AG20443 (cell line): ENCODE results near the gene TTC3.
"Not testable (repeated sequence)": the region's sequence is repeated elsewhere in the genome, so short reads cannot be mapped to it uniquely, and the experiment has no call there.

ENCODE experiments used
- DNase-seq: peaks from one replicate; pipeline ENCODE4 v3.0.0; 2012; ENCODE audit warnings: low spot score, mixed read lengths

TTC3 gene

DNA sequence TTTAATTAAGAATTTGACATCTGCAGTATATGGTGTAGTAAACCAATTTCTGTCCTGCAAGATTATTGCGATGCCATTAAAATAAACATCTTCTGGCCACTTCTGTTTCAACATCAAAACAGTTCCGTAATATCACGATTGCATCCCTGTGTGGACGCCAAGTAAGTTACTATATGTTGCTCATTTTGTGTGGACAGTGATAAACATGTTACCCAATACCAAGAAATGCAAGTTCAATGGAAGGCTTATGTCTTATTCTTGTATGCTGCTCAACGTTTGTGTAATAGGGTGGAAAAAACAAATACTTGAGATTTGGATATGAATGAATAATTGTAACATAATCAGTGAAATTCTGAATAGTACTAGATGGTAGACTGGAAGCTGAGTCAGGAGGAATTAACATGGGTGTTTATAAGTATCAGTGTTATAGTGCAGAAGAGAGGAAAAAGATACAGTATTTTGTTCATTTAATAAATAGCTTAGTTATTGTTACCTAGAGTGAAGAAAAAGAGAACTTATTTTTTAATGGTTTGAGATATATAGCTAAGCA is 15.2 kb downstream of the TTC3 start:
- DNase-seq: no peak

DNA sequence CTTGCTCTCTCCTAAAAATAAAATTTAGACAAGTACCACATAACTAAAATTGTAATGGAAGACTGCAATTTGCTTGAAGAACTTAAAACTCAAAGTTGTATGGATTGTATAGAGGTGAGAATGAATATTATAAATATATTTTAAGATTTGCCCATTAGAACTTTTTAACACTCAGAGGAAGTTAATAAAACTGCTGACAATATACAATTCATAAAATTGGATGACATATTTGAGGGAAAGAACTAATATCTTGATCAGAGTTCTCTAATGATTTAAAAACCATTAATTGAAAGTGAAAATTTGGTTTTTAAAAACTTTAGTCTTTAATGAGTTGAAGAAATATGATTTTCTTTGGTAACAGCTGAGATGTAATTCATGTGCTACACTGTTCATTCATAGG is 20.9 kb downstream of the TTC3 start:
- DNase-seq: no peak

DNA sequence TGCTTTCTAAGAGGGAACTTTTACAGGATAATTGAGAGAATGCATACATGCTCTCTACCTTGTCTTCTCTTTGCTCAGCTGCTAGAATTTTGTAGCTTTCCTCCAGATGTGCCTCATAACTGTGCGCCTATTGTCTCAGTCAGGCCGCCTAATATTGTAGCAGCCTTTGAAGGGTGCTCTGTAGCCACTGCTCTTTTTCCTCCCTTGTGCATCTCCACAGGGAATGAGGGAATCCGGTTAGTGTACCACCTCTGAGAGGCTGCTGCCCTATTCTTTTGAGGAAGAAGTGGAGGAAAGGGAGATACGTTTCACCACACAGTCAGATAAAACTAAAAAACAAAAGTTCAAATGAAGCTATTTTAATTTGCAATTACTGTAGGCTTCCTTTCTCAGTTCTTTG is 22.8 kb downstream of the TTC3 start:
- no peak for DNase-seq

DNA sequence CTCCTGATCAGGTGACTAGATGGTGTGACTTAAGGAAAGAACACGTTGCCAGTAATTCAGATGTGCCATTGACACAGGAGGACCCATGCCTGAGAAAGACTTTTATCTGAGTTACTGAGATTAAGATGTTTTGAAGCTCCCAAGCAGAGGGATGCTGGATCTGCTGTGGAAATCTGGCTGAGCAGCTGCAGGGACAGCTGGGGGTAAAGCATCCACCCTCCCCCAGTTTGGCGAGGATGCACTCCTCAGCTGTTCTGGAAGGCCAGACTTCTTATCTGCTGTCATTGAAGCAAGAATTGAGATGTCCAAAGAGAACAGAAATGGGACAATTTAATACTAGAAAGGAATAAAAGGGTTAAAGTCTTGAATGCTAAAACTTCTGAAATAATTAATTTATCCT is 25.7 kb downstream of the TTC3 start:
- DNase-seq: no peak

GRCh38 chr21:37100316-37100715 is 27.3 kb downstream of the TTC3 start:
- DNase-seq: no peak

DNA sequence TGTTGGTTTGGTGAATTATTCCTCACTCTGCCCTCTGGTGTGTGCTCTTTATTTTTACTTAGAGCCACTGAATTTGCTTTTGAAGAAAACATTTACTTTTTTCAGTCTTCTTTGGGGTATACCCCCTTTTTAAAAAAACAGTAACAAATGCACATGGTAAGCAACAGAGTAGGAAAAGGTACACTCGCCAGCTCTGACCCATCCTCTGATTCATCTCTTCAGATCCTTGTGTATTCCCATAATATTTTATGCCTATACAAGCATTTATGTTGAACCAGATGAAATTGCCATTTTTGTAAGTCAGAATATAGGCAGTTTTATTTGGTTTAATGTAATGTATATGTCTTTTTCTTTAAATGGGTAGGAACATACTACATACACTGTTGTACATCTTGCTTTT is 28.3 kb downstream of the TTC3 start:
- DNase-seq: no peak

DNA sequence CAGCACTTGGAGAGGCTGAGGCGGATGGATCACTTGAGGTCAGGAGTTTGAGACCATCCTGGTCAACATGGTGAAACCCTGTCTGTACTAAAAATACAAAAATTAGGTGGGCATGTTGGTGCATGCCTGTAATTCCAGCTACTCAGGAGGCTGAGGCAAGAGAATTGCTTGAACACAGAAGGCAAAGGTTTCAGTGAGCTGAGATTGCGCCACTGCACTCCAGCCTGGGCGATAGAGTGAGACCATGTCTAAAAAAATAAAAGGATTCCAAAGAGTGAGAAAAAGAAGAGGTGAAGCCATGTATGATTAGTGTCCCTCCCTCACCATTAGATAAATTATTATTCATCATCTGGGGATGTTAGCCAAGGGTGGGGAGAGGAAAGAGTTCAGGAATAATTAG is 29.7 kb downstream of the TTC3 start:
- DNase-seq: not testable (repeated sequence)

DNA sequence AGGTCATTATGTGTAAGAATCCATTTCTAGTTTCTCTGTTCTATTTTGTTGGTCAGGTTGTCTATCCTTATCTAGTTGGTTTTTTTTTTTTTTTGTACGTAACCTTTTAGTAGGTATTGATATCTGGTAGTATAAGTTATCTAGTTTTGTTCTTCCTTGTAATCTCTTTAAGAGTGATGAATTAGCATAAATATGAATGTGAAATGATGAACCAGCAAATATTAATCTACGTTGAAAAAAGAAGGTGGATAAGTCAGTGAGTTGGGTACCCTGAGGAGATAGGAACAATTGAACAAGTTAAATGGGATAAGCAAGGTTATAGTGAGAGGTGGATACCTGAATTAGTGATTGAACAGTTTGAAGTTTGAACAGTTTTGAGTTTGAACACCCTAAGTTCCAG is 33.9 kb downstream of the TTC3 start:
- no peak for DNase-seq

DNA sequence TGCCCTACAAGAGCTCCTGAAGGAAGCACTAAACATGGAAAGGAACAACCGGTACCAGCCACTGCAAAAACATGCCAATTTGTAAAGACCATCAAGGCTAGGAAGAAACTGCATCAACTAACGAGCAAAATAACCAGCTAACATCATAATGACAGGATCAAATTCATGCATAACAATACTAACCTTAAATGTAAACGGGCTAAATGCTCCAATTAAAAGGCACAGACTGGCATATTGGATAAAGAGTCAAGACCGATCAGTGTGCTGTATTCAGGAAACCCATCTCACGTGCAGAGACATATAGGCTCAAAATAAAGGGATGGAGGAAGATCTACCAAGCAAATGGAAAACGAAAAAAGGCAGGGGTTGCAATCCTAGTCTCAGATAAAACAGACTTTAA is 38.0 kb downstream of the TTC3 start:
- not testable (repeated sequence) for DNase-seq

GRCh38 chr21:37114301-37114700 is 41.2 kb downstream of the TTC3 start:
- not testable (repeated sequence) for DNase-seq

GRCh38 chr21:37116459-37116858 is 43.4 kb downstream of the TTC3 start:
- DNase-seq: not testable (repeated sequence)

GRCh38 chr21:37117204-37117603 is 44.1 kb downstream of the TTC3 start:
- no peak for DNase-seq

- no peak for DNase-seq
Observed at GRCh38 chr21:37118187-37118826, 45.3 kb downstream of the TTC3 start.

DNA sequence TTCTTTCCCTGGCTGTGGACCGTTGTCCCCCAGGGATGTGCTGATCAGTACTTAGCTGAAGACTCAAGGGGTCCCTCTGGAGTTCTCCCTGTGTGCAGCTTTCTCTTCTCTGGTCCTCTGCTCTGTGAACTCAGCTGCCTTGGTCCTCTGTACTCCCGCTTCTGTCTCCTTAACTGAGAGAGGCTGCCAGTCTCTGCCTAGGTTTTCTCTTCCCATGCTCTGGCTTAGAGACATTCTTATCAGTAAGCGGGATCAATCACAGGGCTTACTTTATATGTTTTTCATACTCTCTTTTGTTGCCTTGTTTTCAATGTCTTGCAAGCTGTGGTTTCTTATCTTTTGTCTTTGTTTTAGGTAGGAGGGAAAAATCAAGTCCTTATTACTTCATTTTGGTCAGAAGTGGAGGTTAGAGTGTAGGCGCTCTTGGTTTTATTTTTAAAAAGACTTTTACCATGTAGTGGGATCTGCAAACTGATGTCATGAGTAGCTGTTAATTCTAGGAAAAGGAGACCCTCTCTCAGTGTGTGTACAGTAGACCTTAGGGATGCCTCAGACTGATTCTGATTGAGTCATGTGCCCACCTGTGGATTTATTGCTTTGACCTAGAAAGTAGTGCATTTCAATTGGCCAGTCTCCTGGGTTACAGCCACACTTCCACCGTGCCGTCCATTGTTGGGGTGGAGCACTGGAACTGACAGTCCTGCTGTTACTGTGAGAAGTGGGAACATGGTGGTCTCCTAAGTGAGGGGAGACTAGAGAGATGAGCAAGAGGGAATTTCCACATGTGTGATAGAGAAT is 46.6 kb downstream of the TTC3 start:
- DNase-seq: no peak

- no peak for DNase-seq
Observed at GRCh38 chr21:37128076-37128475, 55.0 kb downstream of the TTC3 start.

DNA sequence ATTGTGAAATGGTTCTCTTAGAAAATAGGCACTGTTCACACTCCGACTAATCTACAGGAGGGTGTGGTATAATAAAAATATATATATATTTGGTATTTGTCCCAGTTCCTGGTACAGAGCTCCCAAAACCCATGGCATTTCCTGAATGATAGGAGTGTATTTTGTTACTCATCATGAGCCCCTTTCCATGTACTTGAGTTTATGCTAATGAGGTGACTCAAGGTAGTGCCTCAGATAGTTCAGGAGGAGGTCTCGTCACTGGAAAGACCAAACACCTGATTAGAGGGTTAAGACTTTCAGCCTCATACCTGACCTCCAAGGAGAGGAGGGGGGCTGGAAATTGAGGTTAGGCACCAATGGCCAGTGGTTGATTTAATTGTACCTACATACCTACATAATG is 57.9 kb downstream of the TTC3 start:
- no peak for DNase-seq

DNA sequence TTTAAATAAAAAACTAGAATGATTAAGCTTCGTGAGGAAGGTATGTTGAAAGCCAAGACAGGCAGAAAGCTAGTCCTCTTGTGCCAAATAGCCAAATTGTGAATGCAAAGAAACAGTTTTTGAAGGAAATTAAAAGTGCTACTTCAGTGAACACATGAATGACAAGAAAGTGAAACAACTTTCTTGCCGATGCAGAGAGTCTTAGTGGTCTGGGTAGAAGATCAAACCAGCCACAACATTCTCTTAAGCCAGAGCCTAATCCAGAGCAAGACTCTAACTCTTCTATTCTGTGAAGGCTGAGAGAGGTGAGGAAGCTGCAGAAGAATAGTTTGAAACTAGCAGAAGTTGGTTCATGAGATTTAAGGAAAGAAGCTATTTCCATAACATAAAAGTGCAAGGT is 63.2 kb downstream of the TTC3 start:
- DNase-seq: no peak

- DNase-seq: no peak
Observed at GRCh38 chr21:37136744-37137143, 63.7 kb downstream of the TTC3 start.

GRCh38 chr21:37139154-37139553 is 66.1 kb downstream of the TTC3 start:
- no peak for DNase-seq

- peak; percentile 21 for DNase-seq
Observed at GRCh38 chr21:37139902-37140301, 66.8 kb downstream of the TTC3 start.

DNA sequence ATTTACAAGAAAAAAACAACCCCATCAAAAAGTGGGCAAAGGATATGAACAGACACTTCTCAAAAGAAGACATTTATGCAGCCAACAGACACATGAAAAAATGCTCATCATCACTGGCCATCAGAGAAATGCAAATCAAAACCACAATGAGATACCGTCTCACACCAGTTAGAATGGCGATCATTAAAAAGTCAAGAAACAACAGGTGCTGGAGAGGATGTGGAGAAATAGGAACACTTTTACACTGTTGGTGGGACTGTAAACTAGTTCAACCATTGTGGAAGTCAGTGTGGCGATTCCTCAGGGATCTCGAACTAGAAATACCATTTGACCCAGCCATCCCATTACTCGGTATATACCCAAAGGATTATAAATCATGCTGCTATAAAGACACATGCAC is 70.3 kb downstream of the TTC3 start:
- not testable (repeated sequence) for DNase-seq

GRCh38 chr21:37145635-37146111 is 72.6 kb downstream of the TTC3 start:
- no peak for DNase-seq
